ENCODE measurements around the gene NELL1. TPM values are rescaled to one million over a fixed set of nuclear protein-coding genes. Genes with fewer than 3 reads are reported as not detected.

Gene NELL1
- total and polyA plus RNA-seq, 12 donors = 0.11 to 0.39 (median 0.24) TPM; not detected in 9

DNA sequence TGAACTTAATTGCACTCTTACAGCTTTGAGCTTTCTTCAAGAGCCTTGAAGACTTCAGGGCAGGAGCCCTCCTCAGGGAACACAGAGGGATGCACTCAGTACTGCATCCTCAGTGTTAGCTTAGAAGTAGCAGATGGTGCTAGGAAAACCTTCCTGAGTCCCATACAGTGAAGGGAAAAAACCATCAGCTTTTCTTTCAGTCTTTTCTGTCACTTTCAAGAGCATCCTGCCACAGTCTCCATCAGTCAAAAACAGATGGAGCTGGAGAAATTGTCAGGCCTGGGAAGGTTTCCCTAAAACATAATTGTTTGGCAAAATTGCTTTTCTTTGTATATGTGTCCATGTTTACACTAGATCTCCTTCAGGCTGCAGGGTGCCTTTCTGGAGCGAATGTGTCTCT is 384.1 kb downstream of the NELL1 start:
- 44 to 65% (median 57%) methylated on average over 1 of the region's 1 CpG for WGBS, 4 donors
- no peak for TF ChIP-seq POLR2A (IDR thresholded peaks at IDR 0.05)
- no peak for TF ChIP-seq CTCF (IDR thresholded peaks at IDR 0.05)
- intact Hi-C loops (cut with DNase I) = no loop called here

DNA sequence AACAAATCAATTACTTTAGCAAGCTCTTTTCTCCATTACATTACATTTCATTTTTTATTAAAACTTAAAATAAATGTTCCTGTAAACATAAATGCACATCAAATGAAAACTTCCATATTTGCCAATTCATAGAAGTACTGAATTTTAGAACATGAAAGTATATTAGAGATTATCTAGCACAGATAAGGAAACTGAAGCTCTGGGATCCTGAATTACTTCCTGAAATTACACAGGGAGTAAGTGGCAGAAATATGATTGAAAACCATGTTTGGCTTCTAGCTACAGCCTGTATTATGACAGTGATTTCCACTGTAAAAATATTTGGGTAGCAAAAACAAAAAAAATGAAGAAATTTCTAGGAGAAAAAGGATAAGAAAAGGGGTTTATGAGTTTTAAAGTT is 387.3 kb downstream of the NELL1 start:
- H3K9me3 ChIP-seq (replicated peaks in 1 of 3) = no peaks in the 10 kb centered on the region
- H3K27ac ChIP-seq = no peak overlapping the region
- TF ChIP-seq CTCF (IDR thresholded peaks at IDR 0.05) = no peak
- no peak for TF ChIP-seq POLR2A (IDR thresholded peaks at IDR 0.05)
- no peak overlapping the region for H3K4me3 ChIP-seq
- no peaks in the 10 kb centered on the region for H3K4me1 ChIP-seq (replicated peaks in 1 of 2)
- no peaks in the 10 kb centered on the region for H3K27me3 ChIP-seq
- no peaks in the 10 kb centered on the region for H3K36me3 ChIP-seq (replicated peaks in 1 of 2)
- no peak for DNase-seq
- intact Hi-C loops (cut with DNase I) = no loop called here

More for the DNA sequence above, 384.1 kb downstream of the NELL1 start:
- H3K36me3 ChIP-seq (replicated peaks in 1 of 2) = no peaks in the 10 kb centered on the region
- no peak overlapping the region for H3K27ac ChIP-seq
- no peaks in the 10 kb centered on the region for H3K4me1 ChIP-seq (replicated peaks in 1 of 2)
- DNase-seq = no peak
- no peak overlapping the region for H3K4me3 ChIP-seq
- H3K9me3 ChIP-seq (replicated peaks in 1 of 3) = no peaks in the 10 kb centered on the region
- H3K27me3 ChIP-seq = no peaks in the 10 kb centered on the region

GRCh38 chr11:21059879-21060278 is 390.5 kb downstream of the NELL1 start:
- Histone ChIP-seq H3K27me3 (no peaks in the 10 kb centered on the region), H3K9me3 (replicated peaks in 1 of 3) (no peaks in the 10 kb centered on the region)
- no peak for TF ChIP-seq CTCF (IDR thresholded peaks at IDR 0.05)
- TF ChIP-seq POLR2A (IDR thresholded peaks at IDR 0.05) = no peak

GRCh38 chr11:21066030-21066429 is 396.6 kb downstream of the NELL1 start:
- WGBS, 4 donors = 55 to 71% (median 65%) methylated on average over 2 of the region's 2 CpGs
- Histone ChIP-seq H3K4me1 (replicated peaks in 1 of 2) (no peaks in the 10 kb centered on the region), H3K36me3 (replicated peaks in 1 of 2) (no peaks in the 10 kb centered on the region), H3K9me3 (replicated peaks in 1 of 3) (no peaks in the 10 kb centered on the region), H3K27me3 (no peaks in the 10 kb centered on the region), H3K27ac (no peak overlapping the region), H3K4me3 (no peak overlapping the region)
- intact Hi-C loops (cut with DNase I) = no loop called here
- TF ChIP-seq POLR2A (IDR thresholded peaks at IDR 0.05) (no peak), CTCF (IDR thresholded peaks at IDR 0.05) (no peak)
- no peak for DNase-seq

More at GRCh38 chr11:21059879-21060278, 390.5 kb downstream of the NELL1 start:
- Histone ChIP-seq H3K4me1 (replicated peaks in 1 of 2) (no peaks in the 10 kb centered on the region), H3K4me3 (no peak overlapping the region), H3K27ac (no peak overlapping the region), H3K36me3 (replicated peaks in 1 of 2) (no peaks in the 10 kb centered on the region)
- WGBS, 4 donors = 61 to 71% (median 66%) methylated on average over 2 of the region's 2 CpGs
- DNase-seq = no peak
- intact Hi-C loops (cut with DNase I) = no loop called here

Measured in adrenal gland (tissue), 12 donors.